Kidney epithelial cell (primary cell): ENCODE measurements around the gene EHD4. TPM values are rescaled to one million over a fixed set of nuclear protein-coding genes. Genes with fewer than 3 reads are reported as not detected.

Source experiments
- DNase-seq: peaks from one replicate; pipeline ENCODE4 v3.0.0-alpha.2; 2010; ENCODE audit warnings: low read depth
- H3K27me3 ChIP-seq: 2 replicates; pipeline ENCODE4 v1.6.0; 2011; ENCODE audit warnings: low read length; ENCODE audit not compliant: control insufficient read depth, insufficient read depth
- H3K36me3 ChIP-seq: 2 replicates; pipeline ENCODE4 v1.5.1; 2011; ENCODE audit warnings: low read length; ENCODE audit not compliant: control insufficient read depth, insufficient read depth
- H3K4me3 ChIP-seq: 2 replicates; pipeline ENCODE4 v1.5.1; 2011; ENCODE audit warnings: low read depth, mild to moderate bottlenecking, control low read depth, low read length
- total RNA-seq: library from RNA; depleted of rRNA; stranded (reverse); fragments of >200 nt; gene quantifications from 2 replicates; pipeline ENCODE4 v1.2.3, GENCODE V29; 2015
- TF ChIP-seq, protein P1 (sequence below): IDR thresholded peaks from 2 replicates; pipeline ENCODE4 v1.5.1; 2011; ENCODE audit warnings: mild to moderate bottlenecking, moderate library complexity, low read length, control low read depth, inconsistent platforms; ENCODE audit not compliant: insufficient read depth, poor library complexity, severe bottlenecking

Gene EHD4
- total RNA-seq, 1 donor from 2014 or later = 30.1 TPM

DNA sequence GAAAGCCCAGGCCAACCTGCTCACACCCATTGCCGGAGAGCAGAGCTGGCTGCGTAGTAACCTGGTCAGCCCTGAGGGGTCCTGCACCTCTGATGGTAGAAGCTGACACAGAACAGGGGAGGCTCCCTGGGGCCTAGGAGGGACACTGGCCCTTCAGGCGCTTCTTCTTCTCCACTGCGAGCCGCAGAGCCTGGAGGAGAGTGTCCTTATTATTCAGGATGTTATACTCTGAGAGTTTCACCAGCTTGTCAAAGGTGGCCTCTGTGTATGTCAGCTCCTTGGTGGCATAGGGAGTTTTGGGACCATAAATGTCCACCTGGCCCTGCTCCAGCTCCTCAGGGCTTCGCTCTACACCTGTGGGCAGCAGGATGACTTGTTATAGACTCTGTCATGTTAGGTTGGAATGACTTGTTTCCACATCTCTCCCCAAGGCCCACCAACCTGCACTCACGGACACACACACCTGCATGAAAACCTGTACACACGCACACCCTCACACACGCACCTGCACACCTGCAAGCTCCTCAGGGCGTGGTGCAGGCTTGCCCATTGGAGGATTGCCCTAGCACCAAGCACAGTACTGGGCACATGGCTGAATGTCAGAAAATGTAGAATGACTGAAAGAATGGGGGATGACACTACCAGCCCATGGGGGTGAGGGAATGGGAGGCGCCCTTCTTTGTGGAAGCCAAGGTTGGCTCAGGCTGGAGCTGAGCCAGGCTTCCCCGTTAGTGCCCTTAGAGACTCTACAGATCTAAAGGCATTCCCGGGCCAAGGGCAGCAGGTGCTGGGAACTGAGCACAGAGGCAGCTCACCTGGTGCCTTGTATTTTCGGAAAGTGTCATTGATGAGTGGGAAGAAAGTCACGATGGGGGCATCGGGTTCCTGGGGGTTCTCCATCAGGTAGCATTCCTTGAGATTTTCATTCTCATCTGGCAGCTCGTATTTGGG, 11.5 kb upstream of the EHD4 start:
- H3K4me3 ChIP-seq = no peak overlapping the region
- no peak for DNase-seq
- TF ChIP-seq, protein P1, sequence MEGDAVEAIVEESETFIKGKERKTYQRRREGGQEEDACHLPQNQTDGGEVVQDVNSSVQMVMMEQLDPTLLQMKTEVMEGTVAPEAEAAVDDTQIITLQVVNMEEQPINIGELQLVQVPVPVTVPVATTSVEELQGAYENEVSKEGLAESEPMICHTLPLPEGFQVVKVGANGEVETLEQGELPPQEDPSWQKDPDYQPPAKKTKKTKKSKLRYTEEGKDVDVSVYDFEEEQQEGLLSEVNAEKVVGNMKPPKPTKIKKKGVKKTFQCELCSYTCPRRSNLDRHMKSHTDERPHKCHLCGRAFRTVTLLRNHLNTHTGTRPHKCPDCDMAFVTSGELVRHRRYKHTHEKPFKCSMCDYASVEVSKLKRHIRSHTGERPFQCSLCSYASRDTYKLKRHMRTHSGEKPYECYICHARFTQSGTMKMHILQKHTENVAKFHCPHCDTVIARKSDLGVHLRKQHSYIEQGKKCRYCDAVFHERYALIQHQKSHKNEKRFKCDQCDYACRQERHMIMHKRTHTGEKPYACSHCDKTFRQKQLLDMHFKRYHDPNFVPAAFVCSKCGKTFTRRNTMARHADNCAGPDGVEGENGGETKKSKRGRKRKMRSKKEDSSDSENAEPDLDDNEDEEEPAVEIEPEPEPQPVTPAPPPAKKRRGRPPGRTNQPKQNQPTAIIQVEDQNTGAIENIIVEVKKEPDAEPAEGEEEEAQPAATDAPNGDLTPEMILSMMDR = no peak

DNA sequence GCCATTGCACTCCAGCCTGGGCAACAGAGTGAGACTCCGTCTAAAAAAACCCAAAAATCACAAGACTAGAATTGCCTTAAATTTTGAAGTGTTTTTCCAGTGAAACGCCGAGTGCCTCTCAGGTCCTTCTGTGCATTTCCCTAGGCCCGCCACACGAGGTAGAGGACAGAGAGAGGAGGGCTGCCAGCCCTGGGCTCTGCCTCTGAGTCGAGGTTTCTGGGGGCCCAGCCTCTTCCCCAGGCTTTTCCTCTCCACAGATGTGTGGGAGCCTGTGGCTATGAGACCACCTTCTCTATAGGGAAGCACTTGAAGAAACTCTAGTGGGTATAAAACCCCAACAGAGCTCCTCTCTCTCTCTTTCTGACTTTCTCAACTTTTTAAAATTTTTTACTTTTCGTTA, 10.9 kb upstream of the EHD4 start:
- TF ChIP-seq, protein P1 = no peak
- H3K36me3 ChIP-seq = no peaks in the 10 kb centered on the region
- no peak for DNase-seq
- no peak overlapping the region for H3K4me3 ChIP-seq
- H3K27me3 ChIP-seq = no peaks in the 10 kb centered on the region

More for the DNA sequence above, 11.5 kb upstream of the EHD4 start:
- Histone ChIP-seq H3K27me3 (no peaks in the 10 kb centered on the region), H3K36me3 (no peaks in the 10 kb centered on the region)

DNA sequence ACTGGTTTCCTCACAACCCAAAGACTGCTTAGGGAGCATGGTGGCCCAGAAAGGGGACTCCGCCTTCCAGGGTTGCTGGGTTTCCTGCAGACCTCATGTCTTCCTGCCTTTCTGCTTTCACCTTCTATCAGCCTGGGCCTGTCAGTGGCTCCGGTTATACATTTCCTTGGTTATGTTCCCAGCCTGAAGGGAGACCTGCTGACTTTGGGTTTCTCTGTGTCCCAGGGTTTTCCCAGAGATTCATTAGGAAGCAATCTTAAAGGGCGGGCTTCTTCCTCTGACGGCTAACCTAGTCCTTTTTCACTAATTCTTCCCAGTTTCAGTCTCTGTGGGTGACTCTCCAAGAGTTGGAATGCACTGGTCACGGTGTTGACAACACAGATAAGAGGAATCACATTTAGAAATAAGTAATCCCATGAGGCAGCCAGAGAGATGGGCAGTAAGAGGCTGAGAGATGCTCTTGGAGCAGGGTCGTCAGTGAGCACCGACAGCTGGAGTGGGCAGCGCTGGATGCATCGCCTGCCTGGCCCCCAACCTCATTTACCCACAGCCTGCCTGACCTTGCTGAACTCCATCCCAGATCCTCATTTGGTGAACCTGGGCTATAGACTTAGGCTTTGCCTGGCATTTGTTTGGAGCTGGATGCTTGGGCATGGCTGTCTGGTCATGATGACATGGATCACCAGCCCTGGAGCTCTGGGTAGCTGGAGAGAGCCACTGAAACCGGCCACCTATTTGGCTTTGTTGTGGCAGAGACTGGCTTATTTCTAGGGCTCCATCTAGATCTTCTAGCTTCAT, 10.0 kb upstream of the EHD4 start:
- Histone ChIP-seq H3K27me3 (no peaks in the 10 kb centered on the region), H3K4me3 (no peak overlapping the region), H3K36me3 (no peaks in the 10 kb centered on the region)
- TF ChIP-seq, protein P1 = no peak
- DNase-seq = no peak

DNA sequence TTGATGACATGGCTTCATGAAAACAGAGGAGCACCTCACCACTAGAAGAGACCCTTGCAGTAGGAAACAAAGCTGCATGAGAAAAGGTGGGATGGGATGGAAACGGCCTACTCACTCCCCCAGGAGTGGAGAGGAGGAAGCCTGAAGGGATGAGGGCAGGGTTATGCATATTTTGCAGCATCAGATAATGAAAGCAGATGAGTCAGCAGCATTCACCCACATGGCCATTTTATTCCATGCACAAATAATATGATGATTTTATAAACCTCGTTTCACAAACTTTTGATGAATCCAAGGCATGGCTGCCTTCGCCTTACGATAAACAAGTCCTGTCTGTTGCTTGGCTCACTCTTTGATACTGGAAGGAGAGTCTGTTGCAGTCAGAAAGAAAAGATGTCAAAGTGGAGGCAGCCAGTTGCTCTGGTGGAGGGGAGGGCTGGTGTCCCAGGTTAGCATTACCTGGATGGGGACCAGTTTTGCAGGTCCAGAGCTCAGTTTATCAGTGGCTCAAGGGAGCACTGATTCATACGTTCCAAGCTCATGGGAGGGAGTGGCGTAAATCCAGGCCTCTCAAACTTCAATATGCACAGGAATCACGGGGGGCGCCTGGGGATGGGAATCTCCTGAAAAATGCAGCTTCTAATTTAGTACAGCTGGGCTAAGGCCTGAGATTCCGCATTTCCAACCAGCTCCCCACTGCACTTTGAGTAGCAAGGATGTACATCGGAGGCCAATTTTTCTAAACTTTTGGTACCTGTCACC, 9.2 kb upstream of the EHD4 start:
- TF ChIP-seq, protein P1 = no peak
- Histone ChIP-seq H3K4me3 (no peak overlapping the region), H3K27me3 (no peaks in the 10 kb centered on the region), H3K36me3 (no peaks in the 10 kb centered on the region)
- DNase-seq = no peak

DNA sequence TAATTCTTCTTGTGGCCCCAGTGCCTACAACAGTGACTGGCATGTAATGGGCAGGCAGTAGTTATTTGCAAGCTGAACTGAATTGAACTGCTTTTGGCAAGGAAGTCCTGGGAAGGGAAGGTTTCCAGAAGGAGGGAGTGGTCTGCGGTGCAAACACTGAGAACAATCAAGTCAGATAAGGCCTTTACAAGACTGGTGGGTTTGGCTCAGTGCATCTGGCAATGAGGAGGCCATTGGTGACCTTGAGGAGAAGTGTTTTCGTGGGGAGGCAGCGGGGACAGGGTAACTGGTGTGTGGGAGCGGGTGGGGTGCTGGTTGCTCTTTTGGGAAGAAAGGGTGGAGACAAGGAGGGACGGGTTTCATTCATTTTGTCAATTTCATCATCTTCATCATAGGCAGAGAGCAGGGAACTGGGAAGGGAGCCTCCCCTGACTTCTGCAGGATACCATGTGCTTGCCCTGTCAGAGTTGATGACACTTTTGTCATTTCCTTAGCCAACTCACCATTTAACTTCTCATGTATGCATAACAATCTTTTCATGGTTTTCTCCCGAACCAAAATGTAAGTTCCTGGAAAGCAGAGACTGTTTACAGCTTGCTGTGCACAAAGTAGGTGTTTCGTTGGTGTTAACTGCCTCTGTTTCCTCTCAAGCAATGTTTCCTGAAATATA, 8.4 kb upstream of the EHD4 start:
- TF ChIP-seq, protein P1 = no peak
- H3K27me3 ChIP-seq = no peaks in the 10 kb centered on the region
- H3K4me3 ChIP-seq = no peak overlapping the region
- no peaks in the 10 kb centered on the region for H3K36me3 ChIP-seq
- DNase-seq = no peak
